ENCODE results near the gene GYG1.

GYG1 gene

GRCh38 chr3:148990236-148990635 is 1.1 kb upstream of the GYG1 start:
- DNase-seq = no peak

- DNase-seq = peak; percentile 37
Observed at GRCh38 chr3:148992027-148992634, 791 bp downstream of the GYG1 start.

GRCh38 chr3:148992635-148993255 is 1.4 kb downstream of the GYG1 start:
- DNase-seq = no peak

GRCh38 chr3:148997623-148998022 is 6.3 kb downstream of the GYG1 start:
- DNase-seq = no peak

GRCh38 chr3:148998297-148998696 is 7.0 kb downstream of the GYG1 start:
- DNase-seq = no peak

GRCh38 chr3:148998715-148999423 is 7.5 kb downstream of the GYG1 start:
- no peak for DNase-seq

GRCh38 chr3:148999806-149000205 is 8.5 kb downstream of the GYG1 start:
- no peak for DNase-seq

- DNase-seq = no peak
Observed at GRCh38 chr3:149000206-149000745, 8.9 kb downstream of the GYG1 start.

GRCh38 chr3:149001727-149002126 is 10.4 kb downstream of the GYG1 start:
- DNase-seq = no peak

GRCh38 chr3:149003653-149004305 is 12.4 kb downstream of the GYG1 start:
- DNase-seq = peak; percentile 16

GRCh38 chr3:149004622-149005021 is 13.3 kb downstream of the GYG1 start:
- no peak for DNase-seq

- no peak for DNase-seq
Observed at GRCh38 chr3:149005416-149005815, 14.1 kb downstream of the GYG1 start.

GRCh38 chr3:149007567-149008257 is 16.4 kb downstream of the GYG1 start:
- no peak for DNase-seq

GRCh38 chr3:149009732-149010131 is 18.4 kb downstream of the GYG1 start:
- no peak for DNase-seq

GRCh38 chr3:149010504-149010951 is 19.2 kb downstream of the GYG1 start:
- no peak for DNase-seq

GRCh38 chr3:149010966-149011365 is 19.6 kb downstream of the GYG1 start:
- DNase-seq = no peak

GRCh38 chr3:149011676-149012075 is 20.3 kb downstream of the GYG1 start:
- no peak for DNase-seq

GRCh38 chr3:149013726-149014125 is 22.4 kb downstream of the GYG1 start:
- no peak for DNase-seq

- DNase-seq = no peak
Observed at GRCh38 chr3:149015393-149015792, 24.1 kb downstream of the GYG1 start.

- DNase-seq = no peak
Observed at GRCh38 chr3:149016242-149016641, 24.9 kb downstream of the GYG1 start.

- DNase-seq = no peak
Observed at GRCh38 chr3:149016669-149017541, 25.6 kb downstream of the GYG1 start.

GRCh38 chr3:149018247-149018646 is 26.9 kb downstream of the GYG1 start:
- DNase-seq = no peak

All from stimulated activated CD4-positive, alpha-beta T cell treated with anti-CD3 and anti-CD28 coated beads, Interleukin-4, amount 100 ng/mL, for 24 hours (primary cell).